HPDE6-E6E7 (cell line): Measurements from ENCODE around the gene GNG7.
A peak's percentile ranks its signal among the peaks of the same experiment; 100 is the strongest.
"Not testable (repeated sequence)": the region's sequence is repeated elsewhere in the genome, so short reads cannot be mapped to it uniquely, and the experiment has no call there.

Source experiments
- DNase-seq: peaks from one replicate; pipeline ENCODE4 v3.0.0; 2011; ENCODE audit warnings: missing footprints; ENCODE audit errors: extremely low spot score

GNG7 gene

DNA sequence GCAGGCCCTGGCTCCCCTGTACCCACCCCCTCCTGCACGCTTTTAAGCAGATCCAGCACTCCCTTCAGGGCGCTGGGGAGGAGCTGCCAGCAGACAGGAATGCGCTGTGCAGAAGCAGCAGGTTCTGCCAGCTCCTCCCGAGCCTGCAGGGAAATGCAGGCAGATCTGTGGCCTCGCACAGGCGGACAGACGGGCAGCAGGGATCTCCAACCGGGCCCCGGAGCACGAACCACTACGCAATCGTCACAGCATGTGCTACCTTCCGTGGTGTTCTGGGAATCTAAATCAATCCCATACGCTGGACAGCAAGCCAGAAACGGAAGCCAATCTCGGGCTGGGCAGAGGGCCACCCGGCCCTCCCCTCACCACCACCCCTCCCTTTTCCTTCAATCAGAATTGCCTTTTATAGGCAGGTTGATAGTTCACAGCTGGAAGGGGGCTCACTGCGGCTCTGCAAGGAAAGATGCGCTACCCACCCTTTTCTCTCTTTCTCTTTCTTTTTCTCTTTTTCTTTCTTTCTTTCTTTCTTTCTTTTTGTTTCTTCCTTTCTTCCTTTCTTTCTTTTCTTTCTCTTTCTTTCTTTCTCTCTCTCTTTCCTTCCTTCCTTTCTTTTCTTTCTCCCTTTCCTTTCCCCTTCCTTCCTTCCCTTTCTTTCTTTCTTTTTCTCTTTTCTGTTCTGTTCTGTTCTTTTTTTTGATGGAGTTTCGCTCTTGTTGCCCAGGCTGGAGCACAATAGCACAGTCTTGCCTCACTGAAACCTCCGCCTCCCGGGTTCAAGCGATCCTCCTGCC is 99.9 kb downstream of the GNG7 start:
- DNase-seq: no peak

DNA sequence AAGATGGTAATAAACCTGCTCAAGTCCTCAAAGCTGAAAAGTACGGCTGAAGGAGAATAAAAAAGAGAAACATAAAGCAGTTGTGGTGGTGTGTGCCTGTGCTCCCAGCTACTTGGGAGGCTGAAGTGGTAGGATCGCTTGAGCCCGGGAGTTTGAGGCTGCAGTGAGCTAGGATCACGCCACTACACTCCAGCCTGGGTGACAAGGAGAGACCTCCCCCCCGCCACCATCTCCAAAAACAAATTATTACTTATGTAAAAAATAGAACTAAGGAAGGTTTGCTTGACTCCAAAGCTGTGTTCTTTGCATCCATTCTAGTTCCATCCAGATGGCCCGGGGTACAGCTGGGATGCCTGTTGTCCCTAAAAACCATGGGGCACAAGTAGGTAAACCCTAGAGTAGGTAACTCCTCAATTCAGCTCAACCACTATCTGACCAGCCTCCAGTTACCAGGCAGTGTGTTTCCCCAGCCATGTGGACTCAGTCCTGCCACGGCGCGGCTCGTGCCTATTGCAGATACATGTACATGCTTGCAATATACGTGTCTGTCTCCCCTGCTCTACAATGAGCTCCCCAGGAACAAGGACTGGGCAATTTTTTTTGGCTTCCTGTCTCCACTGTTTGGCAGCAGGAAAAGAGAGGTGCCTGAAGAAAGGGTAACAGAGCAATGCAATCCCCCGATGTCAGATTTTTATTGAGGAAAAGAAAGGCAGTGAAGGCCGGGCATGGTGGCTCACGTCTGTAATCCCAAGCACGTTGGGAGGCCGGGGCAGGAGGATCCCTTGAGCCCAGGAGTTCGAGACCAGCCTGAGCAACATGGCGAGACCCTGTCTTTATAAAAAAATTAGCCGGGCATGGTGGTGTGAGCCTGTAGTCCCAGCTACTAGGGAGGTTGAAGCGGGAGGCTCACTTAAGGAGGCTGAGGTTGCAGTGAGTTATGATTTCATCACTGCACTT is 101.3 kb downstream of the GNG7 start:
- no peak for DNase-seq

DNA sequence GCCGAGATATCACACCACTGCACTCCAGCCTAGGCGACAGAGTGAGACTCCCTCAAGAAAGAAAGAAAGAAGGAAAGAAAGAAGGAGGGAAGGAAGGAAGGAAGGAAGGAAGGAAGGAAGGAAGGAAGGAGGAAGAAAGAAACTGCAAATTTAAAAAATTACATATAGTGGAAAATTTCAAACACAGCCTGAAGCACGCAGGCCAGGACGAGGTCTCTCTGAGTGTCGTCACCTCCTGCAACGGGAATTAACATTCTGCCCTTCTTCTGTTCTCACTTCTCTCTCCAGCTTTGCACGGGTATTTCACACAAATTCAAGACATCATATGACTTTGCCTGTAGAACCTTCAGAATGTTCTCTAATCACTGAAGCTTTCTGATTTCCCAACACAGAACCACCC is 108.2 kb downstream of the GNG7 start:
- no peak for DNase-seq

DNA sequence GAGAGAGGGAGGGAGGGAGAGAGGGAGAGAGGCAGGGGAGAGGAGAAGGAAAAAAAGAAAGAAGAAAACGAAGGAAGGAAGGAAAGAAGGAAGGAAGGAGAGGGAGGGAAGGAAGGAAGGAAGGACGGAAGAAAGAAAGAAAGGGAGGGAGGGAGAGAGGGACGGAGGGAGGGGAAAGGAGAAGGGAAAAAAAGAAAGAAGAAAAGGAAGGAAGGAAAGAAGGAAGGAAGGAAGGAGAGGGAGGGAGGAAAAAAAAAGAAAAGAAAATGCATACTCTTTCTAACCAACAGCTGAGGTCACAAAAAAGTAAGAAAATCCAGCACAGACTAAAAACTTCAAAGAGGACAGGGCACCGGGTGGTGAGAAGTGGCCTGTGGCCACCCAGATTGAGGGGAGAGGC is 109.7 kb downstream of the GNG7 start:
- no peak for DNase-seq

DNA sequence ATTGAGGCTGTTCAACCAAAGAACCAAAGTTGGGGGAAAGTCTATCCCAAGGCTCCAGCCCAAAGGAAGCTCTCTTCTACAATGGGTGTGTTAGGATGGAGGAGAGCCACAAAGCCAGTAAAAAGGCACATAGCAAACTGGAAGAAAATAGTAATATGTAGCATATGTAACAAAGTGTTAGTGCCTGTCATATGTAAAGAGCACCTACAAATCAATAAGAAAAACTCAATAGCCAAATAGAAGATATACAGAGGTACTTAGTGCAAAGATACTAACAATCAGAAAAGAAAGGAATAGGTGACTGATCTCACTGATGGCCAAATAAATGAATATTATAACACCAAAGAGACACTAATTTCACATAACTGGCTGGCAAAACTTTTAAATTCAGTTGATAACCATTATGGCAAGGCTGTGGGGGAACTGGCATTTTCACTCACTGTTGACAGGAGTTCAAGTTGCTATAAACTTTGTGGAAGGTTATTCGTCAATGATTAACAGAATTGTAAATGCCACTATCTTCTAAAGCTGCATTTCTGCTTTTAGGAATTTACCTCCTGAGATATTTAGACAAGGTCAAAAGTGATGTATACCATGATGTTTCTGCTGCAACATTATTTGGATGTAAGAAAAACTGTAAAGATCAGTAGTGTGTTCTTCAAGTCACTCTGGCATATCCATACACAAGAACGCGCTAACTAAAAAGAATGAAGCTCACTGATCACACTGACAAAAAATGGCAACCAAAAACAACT is 110.8 kb downstream of the GNG7 start:
- DNase-seq: no peak

DNA sequence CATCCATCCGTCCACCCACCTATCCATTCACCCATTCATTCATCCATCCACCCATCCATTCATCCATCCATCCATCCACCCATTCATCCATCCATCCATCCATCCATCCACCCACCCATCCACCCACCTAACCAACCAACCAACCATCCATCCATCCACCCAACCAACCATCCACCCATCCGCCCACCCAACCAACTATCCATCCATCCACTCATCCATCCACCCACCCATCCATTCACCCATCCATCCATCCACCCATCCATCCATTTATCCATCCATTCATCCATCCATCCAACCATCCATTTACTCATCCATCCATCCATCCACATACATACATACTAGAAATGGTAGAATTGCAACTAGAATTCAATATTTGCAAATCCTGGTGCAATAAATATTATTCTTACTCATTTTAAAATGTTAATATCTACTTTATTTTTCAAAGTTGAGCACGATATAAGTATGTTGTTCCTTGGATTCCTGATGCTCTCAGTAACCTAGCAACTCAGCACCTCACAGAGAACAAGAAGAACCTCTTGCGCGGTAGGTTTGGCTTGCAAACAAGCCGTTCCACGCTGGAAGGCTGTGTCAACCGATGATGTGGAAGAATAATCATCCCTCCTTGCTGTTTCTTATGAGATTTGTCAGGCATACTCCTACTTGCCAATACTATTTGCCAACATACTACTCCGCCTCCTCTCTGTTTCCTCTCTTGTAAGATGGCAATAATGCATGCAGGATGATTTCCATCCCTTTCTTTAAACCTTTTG is 111.7 kb downstream of the GNG7 start:
- DNase-seq: no peak

DNA sequence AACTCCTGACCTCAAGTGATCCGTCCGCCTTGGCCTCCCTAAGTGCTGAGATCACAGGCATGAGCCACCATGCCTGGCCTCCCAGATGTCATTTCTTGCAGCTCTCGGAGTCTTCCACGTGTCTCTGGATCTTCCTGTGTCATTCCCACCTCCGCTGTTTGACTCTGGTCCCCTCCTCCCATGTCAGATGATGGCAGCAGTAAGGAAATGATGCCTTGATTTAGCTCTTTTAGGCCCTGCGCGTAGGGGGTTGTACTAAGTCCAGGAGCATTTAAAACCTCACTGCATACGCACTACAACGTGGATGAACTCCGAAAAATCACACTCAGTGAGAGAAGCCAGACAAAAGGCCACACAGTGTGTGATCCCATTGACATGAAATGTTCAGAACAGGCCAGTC is 113.1 kb downstream of the GNG7 start:
- DNase-seq: no peak

DNA sequence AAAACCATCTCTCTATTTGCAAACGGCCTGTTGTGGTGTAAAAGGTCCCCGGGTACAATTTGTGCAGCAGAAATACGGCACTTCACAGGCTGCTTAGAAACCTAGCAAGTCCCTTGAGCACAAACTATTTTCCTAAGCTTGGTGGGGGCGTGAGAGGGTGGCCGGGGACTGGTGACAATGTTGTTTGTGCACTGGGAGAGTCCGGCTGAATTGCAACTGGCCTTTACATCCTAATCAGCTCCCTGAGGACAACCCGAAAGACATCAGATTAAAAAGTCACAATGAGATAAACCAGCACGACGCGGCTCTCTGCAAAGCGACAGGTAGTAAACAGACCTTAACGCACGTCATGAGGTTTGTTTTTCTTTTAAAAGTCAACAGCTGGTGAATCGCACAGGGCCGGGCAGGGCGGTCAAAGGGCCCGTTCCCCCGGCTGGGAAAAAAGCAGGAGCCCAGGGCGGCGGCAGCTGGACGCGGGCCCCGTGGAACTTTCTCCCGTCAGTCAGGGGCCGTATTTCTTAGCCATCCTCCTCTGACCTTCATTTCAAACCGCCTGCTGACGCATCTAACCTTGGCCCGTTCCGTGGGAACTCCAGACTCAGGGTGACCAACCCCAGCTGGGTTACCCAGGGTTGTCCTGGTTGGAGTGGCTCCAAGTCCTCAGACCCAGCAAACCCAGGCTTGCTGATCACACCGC is 114.3 kb downstream of the GNG7 start:
- DNase-seq: no peak

DNA sequence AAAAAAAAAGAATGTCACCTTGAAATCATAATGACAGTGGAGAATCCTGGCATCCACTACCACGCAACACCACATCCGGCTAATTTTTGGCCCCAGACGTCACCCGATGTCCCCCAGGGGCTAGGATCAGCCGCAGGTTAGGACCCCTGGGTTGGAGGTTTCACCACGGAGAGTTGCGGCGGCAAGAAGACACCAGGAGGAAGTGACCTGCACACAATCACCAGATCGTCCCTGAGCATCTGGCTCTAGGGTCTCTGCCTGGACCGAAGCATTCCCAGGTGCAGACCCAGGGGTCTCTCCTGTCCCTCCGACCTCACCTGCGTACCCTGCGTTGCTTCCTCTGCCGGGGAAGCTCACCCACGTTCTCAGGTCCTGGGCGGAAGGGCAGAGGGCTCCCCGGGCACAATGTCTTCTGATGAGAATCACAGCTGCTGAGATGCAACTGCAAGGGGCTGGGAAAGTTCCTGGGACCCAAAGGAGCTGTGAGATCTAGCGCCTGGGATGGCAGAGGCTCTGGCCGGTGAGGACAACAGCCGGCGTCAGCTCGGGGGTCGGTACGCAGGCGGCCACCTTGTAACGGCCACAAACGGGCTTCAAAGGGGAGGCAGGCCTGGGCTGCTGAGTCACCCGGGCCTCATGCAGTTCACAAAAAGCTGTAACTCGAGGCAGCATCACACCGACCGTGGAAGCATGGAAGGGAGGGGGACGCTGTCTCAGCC is 115.3 kb downstream of the GNG7 start:
- no peak for DNase-seq

DNA sequence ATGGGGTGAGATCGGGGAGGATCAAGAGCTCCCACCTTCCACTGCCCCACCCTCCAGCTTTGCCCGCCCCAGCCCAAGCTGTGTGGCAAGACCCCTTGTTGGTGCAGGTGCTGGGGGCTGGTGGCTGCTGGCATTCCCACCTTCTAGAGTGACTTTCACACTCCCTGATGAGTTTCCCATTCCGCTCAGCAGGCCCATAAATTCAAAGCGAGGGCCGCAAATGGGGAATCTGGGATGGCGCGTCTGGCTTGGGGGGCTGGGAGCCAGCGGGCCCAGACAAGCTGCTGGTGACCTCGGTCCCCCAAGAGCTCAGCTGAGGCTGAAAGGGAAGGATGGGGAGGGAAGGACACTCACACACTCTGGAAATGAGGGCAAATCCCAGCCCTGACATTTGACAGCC is 116.3 kb downstream of the GNG7 start:
- no peak for DNase-seq

DNA sequence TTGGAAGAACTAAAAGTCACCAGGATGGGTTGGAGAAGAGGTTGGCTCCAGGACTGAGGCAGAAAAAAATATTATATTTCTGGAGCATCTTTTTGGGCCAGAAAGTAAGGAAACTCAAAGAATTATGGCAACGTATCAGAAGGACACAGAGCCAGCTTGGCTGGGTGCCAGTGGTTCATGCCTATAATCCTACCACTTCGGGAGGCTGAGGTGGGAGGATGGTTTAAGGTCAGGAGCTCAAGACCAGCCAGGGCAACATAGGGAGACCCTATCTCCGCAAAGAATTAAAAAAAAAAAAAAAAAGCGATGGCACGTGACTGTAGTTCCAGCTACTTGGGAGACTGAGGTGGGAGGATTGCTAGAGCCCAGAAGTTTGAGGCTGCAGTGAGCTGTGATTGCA is 118.5 kb downstream of the GNG7 start:
- no peak for DNase-seq

DNA sequence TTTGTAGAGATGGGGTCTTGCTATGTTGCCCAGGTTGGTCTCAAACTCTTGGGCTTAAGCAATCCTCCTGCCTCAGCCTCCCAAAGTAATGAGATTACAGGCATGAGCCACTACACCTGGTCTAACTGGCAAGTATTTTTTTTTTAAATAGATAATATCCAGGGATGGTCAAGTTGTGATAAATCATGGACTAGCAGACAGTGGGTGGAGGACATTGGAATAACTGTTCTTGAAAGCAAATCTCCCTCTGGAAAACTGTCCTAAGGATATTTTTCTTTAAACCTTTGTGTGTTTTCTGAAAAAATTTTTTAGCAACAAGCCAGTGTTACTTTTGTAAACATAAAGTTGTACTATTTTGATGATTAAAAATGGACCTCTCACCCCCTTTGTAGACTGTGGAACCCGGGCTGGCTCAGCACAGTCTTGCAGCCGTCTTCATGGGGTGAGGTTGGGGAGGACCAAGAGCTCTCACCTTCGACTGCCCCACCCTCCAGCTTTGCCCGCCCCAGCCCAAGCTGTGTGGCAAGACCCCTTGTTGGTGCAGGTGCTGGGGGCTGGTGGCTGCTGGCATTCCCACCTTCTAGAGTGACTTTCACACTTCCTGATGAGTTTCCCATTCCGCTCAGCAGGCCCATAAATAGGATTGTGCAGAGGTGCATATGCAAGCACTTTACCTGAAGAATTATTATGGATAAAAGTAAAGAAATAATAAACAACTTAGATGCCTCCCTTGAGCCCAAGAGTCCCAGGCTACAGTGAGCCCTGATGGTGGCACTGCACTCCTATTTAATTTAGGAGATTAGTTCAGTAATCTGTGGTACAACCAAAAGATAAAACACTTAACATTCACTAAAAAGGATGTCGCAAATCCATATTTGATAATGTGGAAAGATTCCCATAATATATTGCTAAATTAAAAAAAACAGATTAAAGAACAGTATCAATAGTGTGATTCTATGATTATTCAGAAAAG is 119.2 kb downstream of the GNG7 start:
- DNase-seq: no peak

DNA sequence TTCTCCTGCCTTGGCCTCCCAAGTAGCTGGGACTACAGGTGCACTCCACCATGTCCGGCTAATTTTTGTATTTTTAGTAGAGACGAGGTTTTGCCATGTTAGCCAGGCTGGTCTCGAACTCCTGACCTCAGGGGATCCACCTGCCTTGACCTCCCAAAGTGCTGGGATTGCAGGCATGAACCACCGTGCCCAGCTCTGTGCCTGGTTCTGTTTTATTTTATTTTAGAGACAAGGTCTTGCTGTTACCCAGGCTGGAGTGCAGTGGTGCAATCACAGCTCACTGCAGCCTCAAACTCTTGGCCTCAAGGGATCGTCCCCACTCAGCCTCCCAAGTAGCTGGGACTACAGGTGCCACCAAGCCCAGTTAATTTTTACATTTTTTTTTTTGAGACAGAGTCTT is 122.1 kb downstream of the GNG7 start:
- DNase-seq: not testable (repeated sequence)

DNA sequence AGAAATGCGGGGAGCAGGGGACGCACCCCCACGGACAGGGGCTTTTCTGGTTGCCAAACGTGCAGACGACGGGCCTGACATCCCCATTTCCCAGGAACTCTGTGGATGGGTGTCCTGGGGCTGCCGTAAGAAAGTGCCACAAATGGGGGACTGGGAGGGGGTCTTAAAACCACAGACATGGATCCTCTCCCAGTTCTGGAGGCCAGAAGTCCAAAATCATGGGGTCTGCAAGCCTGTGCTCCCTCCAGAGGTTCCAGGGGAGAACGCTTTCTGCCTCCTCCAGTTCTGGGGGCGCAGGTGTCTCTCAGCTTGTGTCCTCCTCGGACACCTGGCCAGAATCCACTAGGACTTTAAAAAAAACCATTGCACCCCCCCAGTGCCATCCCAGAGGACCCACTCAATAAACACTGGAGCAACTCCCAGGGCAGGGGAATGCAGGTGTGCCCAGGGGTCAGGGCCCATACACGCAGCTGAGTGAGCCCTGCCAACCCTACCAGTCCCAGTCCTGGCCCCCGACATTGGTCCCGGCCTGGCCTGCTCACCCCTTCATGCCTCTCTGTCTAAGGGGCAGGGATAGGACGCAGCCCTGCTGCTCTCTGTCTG is 122.7 kb downstream of the GNG7 start:
- DNase-seq: no peak

DNA sequence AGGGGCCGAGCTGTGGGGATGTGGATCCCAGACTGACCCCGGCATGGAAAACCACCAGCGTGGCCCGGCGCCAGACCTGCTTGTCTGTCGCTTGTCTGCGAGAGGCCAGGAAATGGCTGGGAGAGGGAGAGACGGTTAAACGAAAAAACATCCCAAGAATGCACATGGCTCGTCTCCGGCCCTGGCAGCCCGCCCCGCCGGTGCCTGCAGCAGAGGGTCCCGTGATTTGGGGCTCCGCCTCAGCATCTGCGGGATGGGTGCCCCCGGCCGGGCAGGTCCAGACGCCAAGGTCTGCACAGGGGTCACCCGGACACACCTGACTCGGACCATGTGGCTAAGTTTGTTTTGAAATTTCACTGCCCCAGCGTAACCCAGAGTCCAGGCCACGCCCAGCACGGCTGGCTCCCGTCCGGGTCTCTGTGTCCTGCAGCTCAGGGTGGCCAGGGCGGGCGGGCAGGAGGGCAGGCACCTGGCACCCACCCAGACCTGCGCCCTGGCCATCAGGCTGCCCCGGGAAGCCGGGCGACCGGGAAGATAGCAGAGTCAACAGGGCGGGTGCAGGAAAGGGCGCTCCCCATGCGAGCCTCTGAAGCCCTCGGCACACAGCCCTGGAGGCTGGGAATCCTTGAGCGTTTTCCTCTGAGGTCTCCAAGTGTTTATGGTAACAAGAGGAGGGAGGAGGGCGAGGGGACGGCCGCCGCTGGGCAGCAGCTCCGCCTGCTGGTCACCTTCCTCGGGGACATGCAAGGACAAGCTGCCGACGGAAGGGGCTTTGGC is 123.4 kb downstream of the GNG7 start:
- DNase-seq: peak; percentile 63

DNA sequence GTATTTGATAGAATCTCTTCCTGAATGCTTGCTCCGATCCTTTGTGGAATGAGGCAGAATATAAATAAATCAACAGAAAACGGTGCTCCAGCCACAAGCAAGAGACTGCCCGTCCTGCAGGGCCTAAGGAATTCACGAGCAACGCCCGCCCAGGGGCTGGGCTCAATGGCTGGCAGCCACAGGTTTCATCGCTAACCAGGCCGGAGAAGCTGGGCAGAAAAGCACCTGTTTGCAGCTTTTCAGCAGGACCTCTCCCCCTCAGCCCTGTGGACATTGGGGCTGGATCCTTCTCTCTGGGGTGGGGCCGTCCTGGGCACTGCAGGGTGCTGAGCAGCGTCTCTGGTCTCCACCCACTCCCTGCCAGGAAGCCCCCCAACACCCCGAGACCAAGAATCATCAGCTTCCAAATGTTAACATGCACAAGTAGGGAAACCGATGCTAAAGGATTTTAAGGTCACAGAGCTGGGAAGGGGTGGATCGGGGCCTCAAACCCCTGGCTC is 124.1 kb downstream of the GNG7 start:
- no peak for DNase-seq

DNA sequence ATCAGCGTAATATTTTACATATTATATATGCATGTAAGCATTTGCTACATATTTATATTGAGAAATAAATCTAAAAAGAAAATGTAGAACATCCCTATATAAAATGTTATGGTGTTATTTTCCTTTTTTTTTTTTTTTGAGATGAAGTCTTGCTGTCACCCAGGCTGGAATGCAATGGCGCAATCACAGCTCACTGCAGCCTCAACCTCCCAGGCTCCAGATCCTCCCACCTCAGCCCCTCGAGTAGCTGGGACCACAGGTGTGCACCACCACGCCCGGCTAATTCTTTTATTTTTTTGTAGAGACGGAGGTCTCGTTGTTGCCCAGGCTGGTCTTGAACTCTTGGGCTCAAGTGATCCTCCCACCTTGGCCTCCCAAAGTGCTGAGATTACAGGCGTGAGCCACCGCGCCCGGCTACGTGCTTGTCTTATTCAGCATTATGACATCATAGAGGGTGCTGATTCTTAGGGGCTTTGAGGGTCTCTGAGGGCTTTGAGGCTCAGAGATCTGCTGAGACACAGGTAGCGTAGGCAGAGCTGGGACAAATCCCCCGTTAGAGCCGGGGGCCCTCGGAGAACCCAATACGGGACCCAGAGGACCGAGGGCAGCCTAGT is 124.7 kb downstream of the GNG7 start:
- no peak for DNase-seq
